ENCODE results near the gene PCGF5.

DNA sequence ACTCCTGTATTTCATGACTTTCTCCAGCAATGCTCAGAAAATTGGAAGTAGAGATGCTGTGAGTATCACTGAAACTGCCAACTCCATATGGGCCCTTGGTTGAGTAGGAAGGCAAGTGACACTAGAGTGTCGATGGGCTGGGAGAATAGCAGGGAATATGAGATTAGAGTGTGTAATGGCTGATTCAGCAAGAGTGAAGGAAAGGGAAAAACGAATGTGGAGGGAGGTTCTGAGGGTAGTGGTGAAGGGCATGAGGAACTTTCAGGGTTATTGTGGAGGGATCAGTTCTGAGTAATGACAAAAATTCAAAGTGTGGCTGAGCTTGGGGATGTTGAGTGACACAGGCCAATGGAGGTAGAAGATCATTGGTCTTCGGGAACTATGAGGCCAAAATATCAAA, 49.0 kb upstream of the PCGF5 start:
- TF ChIP-seq POLR2AphosphoS5 (IDR thresholded peaks at IDR 0.05; ENCODE audit: low read depth, low read length): no peak
- TF ChIP-seq POLR2A (IDR thresholded peaks at IDR 0.05; ENCODE audit: control extremely low read depth in 1 of 2, low read depth in 2 of 2, low read length in 2 of 2): no peak
- no peak for TF ChIP-seq BACH1 (IDR thresholded peaks at IDR 0.05; ENCODE audit: low read length)
- no peak for TF ChIP-seq GABPA (IDR thresholded peaks at IDR 0.05; ENCODE audit: borderline replicate concordance, insufficient read depth, low read length)
- TF ChIP-seq EZH2 (IDR thresholded peaks at IDR 0.05; ENCODE audit: low read depth, low read length, severe bottlenecking): no peak
- no peak for TF ChIP-seq SIN3A (conservative IDR thresholded peaks at IDR 0.05 in 1 of 2, IDR thresholded peaks at IDR 0.05 in 1 of 2; ENCODE audit: low read depth in 1 of 2, low read length in 2 of 2)
